Body of pancreas (tissue), 4 donors: Measurements from ENCODE around the gene AKR1C3. TPM values are rescaled to one million over a fixed set of nuclear protein-coding genes. Genes with fewer than 3 reads are reported as not detected.

ENCODE experiments used
- ATAC-seq: fragments of 150-250 bp; one replicate; pipeline ENCODE4 v1.9.1; 2016
- DNase-seq, 4 donors: peaks; one replicate each; pipeline ENCODE4 v3.0.0-alpha.2; 2019
- H3K27ac ChIP-seq, 4 donors: fragments of 200-600 bp; sonication (generic); 1 replicate in 3 of 4; 2 replicates in 1 of 4; pipeline versions ENCODE4 v1.5.1 to v1.6.1; 2016 to 2019; ENCODE audit warnings: mild to moderate bottlenecking in 1 of 4, mixed read lengths in 1 of 4, moderate library complexity in 1 of 4
- H3K27me3 ChIP-seq, 2 donors: fragments of 200-600 bp; sonication (generic); one replicate each; pipeline ENCODE4 v1.6.0; 2016; ENCODE audit warnings: mild to moderate bottlenecking in 1 of 2
- H3K36me3 ChIP-seq, 2 donors: fragments of 200-600 bp; sonication (generic); replicated peaks in 1 of 2; 2 replicates each; pipeline ENCODE4 v1.5.1; 2016; ENCODE audit warnings: low read depth in 2 of 2; ENCODE audit not compliant: insufficient read depth in 1 of 2
- H3K4me1 ChIP-seq: fragments of 200-600 bp; sonication (generic); one replicate; pipeline ENCODE4 v1.6.0; 2016
- H3K4me3 ChIP-seq, 2 donors: fragments of 200-600 bp; sonication (generic); 1 replicate in 1 of 2; 2 replicates in 1 of 2; pipeline ENCODE4 v1.5.1; 2016 to 2019
- H3K9me3 ChIP-seq, 3 donors: fragments of 200-600 bp; sonication (generic); 1 replicate in 2 of 3; 2 replicates in 1 of 3; pipeline ENCODE4 v1.5.1; 2016
- POLR2A ChIP-seq, 3 donors: fragments of 450-650 bp; IDR thresholded peaks; one replicate each; pipeline ENCODE4 v1.6.1; 2016; ENCODE audit warnings: antibody characterized with exemption in 3 of 3, mild to moderate bottlenecking in 2 of 3
- WGBS, 2 donors: methylation state at CpG; one replicate each; pipeline ENCODE4 v1.1.5; 2017; 5-methylcytosine and 5-hydroxymethylcytosine counted together
- intact Hi-C: fragments of 100-400 bp; cut with DNase I; formaldehyde crosslinking; loops from one replicate; pipeline ENCODE4 v1.15.1; 2023
- total RNA-seq, 2 donors: library from RNA; depleted of rRNA; stranded (reverse); fragments of >200 nt; gene quantifications; one replicate each; pipeline ENCODE4 v1.1.0, GENCODE V29; 2016
- TF ChIP-seq, protein P1 (sequence below), 7 experiments: fragments of 450-650 bp in 4 of 7; fragments of 200-600 bp in 3 of 7; sonication (generic) in 3 of 7; IDR thresholded peaks; one replicate each; pipeline ENCODE4 v1.5.1; 2016 to 2019; ENCODE audit warnings: antibody characterized with exemption in 7 of 7

AKR1C3 gene
- total RNA-seq, 2 donors from 2014 or later = 31.1 to 34.6 TPM

DNA sequence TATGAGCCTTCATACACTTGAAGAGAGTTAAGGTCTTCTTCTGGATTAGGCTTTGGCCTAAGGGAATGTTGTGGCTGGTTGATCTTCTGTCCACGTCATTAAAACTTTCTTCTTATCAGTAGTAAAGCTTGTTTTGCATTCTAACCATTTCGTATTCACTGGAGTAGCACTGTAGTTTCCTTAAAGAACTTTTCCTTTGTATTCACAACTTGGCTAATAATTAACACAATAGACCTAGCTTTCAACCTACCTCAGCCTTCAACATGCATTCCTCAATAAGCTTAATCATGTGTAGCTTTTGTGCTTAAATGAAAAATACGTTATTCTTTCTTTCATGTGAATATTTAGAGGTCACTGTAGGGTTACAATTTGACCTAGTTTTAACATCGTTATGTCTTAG, 48.0 kb downstream of the AKR1C3 start:
- H3K9me3 ChIP-seq = no peaks in the 10 kb centered on the region
- ATAC-seq (peak; percentile 73), DNase-seq (no peak)
- WGBS, 2 donors = 12 to 22% methylated on average over 4 of the region's 4 CpGs
- no peaks in the 10 kb centered on the region for H3K27me3 ChIP-seq
- intact Hi-C loops = no loop called here
- H3K36me3 ChIP-seq = no peaks in the 10 kb centered on the region
- peaks cover 25% of the 10 kb centered on the region for H3K4me1 ChIP-seq
- TF ChIP-seq, protein P1, sequence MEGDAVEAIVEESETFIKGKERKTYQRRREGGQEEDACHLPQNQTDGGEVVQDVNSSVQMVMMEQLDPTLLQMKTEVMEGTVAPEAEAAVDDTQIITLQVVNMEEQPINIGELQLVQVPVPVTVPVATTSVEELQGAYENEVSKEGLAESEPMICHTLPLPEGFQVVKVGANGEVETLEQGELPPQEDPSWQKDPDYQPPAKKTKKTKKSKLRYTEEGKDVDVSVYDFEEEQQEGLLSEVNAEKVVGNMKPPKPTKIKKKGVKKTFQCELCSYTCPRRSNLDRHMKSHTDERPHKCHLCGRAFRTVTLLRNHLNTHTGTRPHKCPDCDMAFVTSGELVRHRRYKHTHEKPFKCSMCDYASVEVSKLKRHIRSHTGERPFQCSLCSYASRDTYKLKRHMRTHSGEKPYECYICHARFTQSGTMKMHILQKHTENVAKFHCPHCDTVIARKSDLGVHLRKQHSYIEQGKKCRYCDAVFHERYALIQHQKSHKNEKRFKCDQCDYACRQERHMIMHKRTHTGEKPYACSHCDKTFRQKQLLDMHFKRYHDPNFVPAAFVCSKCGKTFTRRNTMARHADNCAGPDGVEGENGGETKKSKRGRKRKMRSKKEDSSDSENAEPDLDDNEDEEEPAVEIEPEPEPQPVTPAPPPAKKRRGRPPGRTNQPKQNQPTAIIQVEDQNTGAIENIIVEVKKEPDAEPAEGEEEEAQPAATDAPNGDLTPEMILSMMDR (IDR thresholded peaks at IDR 0.05) = no peak
- TF ChIP-seq POLR2A (IDR thresholded peaks at IDR 0.05) = no peak
- peak overlapping the region in 3 of 4 donors; percentile 34 to 59 (median 38) for H3K27ac ChIP-seq
- H3K4me3 ChIP-seq = no peak overlapping the region

DNA sequence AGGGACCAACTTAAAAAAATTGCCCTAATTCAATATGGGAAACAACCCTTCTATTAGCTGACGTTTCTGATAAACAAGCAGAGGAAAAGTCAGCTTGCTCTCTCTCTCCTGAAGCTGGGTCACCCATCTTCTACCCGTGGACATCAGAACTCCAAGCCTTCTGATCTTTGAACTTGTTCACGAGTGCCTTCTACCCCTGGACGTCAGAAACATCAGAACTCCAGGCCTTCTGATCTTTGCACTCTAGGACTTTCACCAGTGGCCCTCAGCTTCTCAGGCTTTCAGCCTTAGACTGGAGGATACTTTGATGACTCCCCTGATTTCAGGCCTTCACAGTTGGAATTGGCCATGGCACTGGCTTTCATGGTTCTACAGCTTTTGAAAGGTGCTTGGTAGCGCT, 48.9 kb downstream of the AKR1C3 start:
- Histone ChIP-seq H3K27me3 (no peaks in the 10 kb centered on the region), H3K36me3 (no peaks in the 10 kb centered on the region), H3K9me3 (no peaks in the 10 kb centered on the region), H3K4me1 (peaks cover 33% of the 10 kb centered on the region), H3K4me3 (no peak overlapping the region), H3K27ac (no peak overlapping the region)
- intact Hi-C loops = no loop called here
- WGBS, 2 donors = 78% methylated on average over 5 of the region's 5 CpGs
- no peak for ATAC-seq
- DNase-seq = no peak
- TF ChIP-seq, protein P1 (IDR thresholded peaks at IDR 0.05) = no peak
- TF ChIP-seq POLR2A (IDR thresholded peaks at IDR 0.05) = no peak

DNA sequence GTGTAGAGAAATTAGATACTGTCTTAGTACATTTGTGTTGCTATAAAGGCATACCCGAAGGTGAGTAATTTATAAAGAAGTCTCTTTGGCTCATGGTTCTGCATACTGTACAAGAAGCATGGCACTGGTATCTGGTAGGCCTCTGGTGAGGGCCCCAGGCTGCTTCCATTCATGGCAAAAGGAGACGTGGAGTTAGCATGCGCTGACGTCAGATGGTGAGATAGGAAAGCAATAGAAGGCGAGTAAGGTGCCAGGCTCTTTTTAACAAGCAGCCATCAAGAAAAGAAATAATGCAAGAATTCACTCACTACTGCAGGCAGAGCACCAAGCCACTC, 52.7 kb downstream of the AKR1C3 start:
- 31 to 34% methylated on average over 5 of the region's 5 CpGs for WGBS, 2 donors
- H3K4me1 ChIP-seq = peaks cover 42% of the 10 kb centered on the region
- H3K27ac ChIP-seq = peak overlapping the region; percentile 64 to 90 (median 86)
- no peaks in the 10 kb centered on the region for H3K9me3 ChIP-seq
- DNase-seq (no peak), ATAC-seq (no peak)
- H3K36me3 ChIP-seq = no peaks in the 10 kb centered on the region
- no peak overlapping the region for H3K4me3 ChIP-seq
- TF ChIP-seq POLR2A (IDR thresholded peaks at IDR 0.05) = no peak
- TF ChIP-seq, protein P1 (IDR thresholded peaks at IDR 0.05) = no peak
- intact Hi-C loops = no loop called here
- H3K27me3 ChIP-seq = no peaks in the 10 kb centered on the region

DNA sequence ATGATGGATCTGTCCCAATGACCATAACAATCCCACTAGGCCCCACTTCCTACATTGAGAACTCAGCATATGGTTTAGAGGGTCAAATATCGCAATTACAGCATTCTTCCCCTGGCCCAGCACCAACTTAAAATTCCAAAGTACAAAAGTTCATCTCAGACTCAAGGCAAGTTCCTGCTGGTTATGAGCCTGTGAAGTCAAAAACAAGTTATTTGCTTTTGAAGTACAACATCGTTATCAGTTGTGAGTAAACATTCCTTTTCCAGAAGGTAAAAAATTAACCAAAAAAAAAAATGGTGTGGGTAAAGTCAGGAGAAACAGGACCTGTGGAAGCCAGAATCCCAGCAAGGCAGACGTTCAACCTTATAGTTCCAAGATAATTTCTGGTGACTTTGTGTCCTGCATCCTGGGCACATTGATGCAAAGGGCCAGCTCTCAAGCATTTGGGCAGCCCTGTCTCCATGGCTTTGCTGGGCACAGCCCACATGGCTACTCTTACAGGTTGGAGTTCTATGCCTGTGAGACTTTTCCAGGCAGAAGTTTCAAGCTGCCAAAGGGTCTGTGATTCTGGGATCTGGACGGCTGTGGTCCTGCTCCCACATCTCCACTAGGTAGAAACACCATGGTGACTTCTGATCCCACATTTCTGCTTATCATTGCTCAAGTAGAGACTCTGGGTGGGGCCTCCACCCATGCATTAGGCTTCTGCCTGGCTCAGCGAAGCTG, 53.2 kb downstream of the AKR1C3 start:
- TF ChIP-seq POLR2A (IDR thresholded peaks at IDR 0.05) = peak in 2 of 3 donors; percentile 15 to 24
- TF ChIP-seq, protein P1 (IDR thresholded peaks at IDR 0.05) = no peak
- no peaks in the 10 kb centered on the region for H3K9me3 ChIP-seq
- no peaks in the 10 kb centered on the region for H3K27me3 ChIP-seq
- H3K36me3 ChIP-seq = no peaks in the 10 kb centered on the region
- intact Hi-C loops = no loop called here
- H3K4me1 ChIP-seq = peaks cover 36% of the 10 kb centered on the region
- H3K4me3 ChIP-seq = no peak overlapping the region
- DNase-seq (peak; percentile 66 to 85 (median 68)), ATAC-seq (peak; percentile 92)
- peak overlapping the region; percentile 83 to 90 (median 87) for H3K27ac ChIP-seq
- 10 to 16% methylated on average over 4 to 5 of the region's 5 CpGs for WGBS, 2 donors
